ENCODE data around the gene LKAAEAR1.

Gene LKAAEAR1

GRCh38 chr20:64047968-64048401, 36.2 kb downstream of the LKAAEAR1 start:
- DNase-seq (ENCODE audit: insufficient read length, low spot score) (no peak), FAIRE-seq (no peak)
- no peak for TF ChIP-seq POLR2A (IDR thresholded peaks at IDR 0.05; ENCODE audit: low read depth, low read length)

DNA sequence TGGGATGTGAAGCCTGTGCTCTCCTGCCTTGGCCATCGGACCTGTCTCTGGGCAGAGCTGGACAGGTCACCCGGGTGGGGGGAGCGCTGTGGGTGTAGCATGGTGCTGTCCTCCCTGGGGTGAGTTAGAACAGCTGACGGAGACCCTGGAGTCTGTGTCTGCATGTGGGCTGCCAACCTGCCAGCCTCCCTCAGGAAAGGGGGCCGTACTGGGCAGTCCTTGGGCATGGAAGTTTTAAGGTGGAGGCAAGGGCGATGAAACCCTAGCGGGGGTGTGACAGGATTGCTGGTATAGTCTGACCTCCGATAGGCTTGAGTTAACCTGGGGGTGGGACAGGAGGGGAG, 37.2 kb downstream of the LKAAEAR1 start:
- FAIRE-seq = no peak
- no peak for DNase-seq (ENCODE audit: insufficient read length, low spot score)
- TF ChIP-seq POLR2A (IDR thresholded peaks at IDR 0.05; ENCODE audit: low read depth, low read length) = no peak

DNA sequence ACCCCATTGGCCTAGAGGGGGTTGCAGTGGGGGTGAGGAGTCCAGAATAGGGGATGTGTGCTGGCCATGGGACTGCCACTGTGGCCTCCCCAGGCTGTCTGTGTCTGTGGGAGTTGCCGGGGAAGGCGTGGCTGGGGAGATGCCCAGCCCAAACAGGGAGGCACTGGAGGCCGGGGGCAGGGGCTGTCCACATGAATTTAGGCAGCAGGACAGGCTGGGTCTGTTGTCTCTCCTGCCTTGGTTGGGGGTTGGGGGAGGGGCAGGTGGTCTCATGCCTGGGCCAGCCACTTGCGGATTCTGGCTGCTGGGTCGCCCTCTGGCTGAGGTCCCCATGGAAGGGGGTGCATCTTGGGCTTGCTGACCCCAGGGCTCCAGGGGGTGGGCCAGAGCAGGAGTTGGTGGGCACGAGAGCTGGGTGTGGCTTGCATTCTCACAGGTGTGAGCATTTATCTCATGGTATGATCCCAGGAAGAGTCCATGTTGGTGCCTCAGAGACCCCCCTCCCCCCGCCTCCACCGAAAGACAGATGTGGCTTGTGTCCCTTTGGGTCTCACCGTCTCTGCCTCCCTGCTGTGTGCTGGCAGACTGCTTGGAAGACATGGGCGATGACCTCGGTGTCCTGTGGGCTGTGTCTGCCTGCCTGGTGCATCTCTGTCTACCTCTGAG, 38.7 kb downstream of the LKAAEAR1 start:
- TF ChIP-seq POLR2A (IDR thresholded peaks at IDR 0.05; ENCODE audit: low read depth, low read length) = no peak
- no peak for DNase-seq (ENCODE audit: insufficient read length, low spot score)
- no peak for FAIRE-seq

- peak; percentile 96 for DNase-seq (ENCODE audit: insufficient read length, low spot score)
- FAIRE-seq = no peak
- TF ChIP-seq POLR2A (IDR thresholded peaks at IDR 0.05; ENCODE audit: low read depth, low read length) = no peak
Measured at GRCh38 chr20:64044484-64045247, 39.5 kb downstream of the LKAAEAR1 start.

GRCh38 chr20:64043768-64044167, 40.4 kb downstream of the LKAAEAR1 start:
- FAIRE-seq = no peak
- TF ChIP-seq POLR2A (IDR thresholded peaks at IDR 0.05; ENCODE audit: low read depth, low read length) = no peak
- no peak for DNase-seq (ENCODE audit: insufficient read length, low spot score)

- TF ChIP-seq POLR2A (IDR thresholded peaks at IDR 0.05; ENCODE audit: low read depth, low read length) = no peak
- DNase-seq (ENCODE audit: insufficient read length, low spot score) (no peak), FAIRE-seq (no peak)
Measured at GRCh38 chr20:64042054-64042781, 42.0 kb downstream of the LKAAEAR1 start.

DNA sequence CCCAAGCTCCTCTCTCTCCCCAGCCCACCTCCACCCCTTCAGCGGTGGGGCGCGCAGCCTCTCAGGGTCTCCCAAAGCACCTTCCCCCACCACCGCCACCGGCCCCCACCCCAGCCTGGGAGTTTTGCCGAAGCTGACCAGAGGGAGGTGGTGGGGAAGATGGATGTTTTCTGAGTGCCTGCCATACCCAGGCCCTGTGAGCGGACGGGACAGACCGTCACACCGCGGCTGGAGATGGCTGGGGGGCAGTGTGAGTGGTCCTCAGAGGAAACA, 42.5 kb downstream of the LKAAEAR1 start:
- DNase-seq (ENCODE audit: insufficient read length, low spot score) (no peak), FAIRE-seq (no peak)
- no peak for TF ChIP-seq POLR2A (IDR thresholded peaks at IDR 0.05; ENCODE audit: low read depth, low read length)

- DNase-seq (ENCODE audit: insufficient read length, low spot score) = no peak
- TF ChIP-seq POLR2A (IDR thresholded peaks at IDR 0.05; ENCODE audit: low read depth, low read length) = no peak
- FAIRE-seq = no peak
Measured at GRCh38 chr20:64041040-64041780, 43.0 kb downstream of the LKAAEAR1 start.

- TF ChIP-seq POLR2A (IDR thresholded peaks at IDR 0.05; ENCODE audit: low read depth, low read length) = no peak
- DNase-seq (ENCODE audit: insufficient read length, low spot score) = no peak
- FAIRE-seq = no peak
Measured at GRCh38 chr20:64040231-64041039, 43.8 kb downstream of the LKAAEAR1 start.

DNA sequence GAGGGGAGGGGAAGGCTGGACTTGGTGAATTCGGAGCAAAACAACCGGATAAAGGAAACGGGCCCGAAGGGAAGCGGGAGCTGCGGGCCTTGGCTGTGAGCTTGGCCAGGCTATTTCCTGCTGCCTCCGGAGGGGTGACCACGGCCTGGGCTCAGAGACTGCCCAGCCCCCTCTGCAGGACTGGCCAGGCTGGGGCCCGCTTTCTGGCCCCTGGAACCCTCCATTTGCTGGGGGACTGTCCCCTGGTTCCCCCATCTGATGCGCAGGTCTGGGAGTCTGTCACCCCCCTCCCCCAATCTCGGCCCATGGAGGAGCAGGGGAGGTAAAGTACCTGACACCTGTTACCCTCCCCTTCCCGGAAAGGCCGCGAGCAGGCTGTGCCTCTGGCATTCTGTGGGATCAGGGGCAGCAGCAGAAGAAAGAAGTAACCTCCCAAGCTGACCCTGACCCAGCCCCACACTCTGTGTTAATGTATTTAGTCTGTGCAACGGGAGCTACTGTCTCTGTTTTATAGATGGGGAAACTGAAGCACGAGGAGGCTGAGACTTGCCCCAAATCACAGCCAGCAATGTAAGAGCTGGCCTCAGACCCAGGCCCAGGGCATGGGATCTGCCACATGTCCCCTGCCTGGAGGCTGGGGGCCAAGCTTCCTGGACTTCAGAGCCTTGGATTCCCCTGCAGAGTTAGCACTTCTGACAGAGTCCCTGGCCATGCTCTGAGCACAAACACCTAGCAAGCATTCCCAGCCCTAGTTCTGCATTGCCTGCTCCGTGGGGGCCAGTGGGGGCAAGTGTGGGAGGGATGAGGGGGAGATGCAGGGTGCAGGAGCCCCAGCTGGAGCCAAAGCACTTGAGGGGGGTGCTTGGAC, 44.7 kb downstream of the LKAAEAR1 start:
- TF ChIP-seq POLR2A (IDR thresholded peaks at IDR 0.05; ENCODE audit: low read depth, low read length) = no peak
- DNase-seq (ENCODE audit: insufficient read length, low spot score) (no peak), FAIRE-seq (no peak)

DNA sequence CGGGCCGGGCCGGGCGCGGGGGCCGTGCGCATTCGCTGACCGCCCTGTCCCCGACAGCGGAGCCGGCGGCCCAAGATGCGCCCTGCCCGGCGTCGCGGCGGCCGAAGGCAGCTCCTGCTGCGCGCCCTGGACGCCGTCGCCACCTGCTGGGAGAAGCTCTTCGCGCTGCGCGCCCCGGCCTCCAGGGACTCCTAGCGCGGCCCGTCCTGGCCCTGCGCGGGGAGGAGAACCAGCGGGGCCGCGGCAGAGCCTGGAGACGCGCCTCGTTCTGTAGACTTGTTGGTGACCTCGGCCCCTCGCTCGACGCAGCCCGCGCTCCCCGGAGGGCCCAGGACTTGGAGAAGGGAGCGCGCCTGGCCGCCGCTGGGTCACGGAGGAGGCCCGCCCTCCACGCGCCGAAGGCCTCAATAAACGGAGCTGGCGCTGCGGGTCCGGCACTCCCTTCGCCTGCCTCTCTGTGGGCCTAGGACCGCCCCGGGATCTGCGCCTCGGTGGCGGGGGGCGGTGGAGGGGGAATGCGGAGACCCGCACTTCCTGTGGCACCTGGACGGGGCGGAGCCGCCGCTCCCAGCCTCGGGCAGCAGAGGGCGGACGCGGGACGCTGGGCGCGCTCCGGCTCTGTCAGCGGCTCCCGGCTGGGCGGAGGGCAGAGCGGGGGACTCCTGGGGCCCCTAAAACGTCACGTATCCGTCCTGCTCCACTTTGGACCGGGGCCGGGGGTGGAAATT, 45.5 kb downstream of the LKAAEAR1 start:
- no peak for FAIRE-seq
- TF ChIP-seq POLR2A (IDR thresholded peaks at IDR 0.05; ENCODE audit: low read depth, low read length) = no peak
- peak; percentile 90 for DNase-seq (ENCODE audit: insufficient read length, low spot score)

GRCh38 chr20:64038224-64038564, 46.0 kb downstream of the LKAAEAR1 start:
- FAIRE-seq (no peak), DNase-seq (ENCODE audit: insufficient read length, low spot score) (no peak)
- TF ChIP-seq POLR2A (IDR thresholded peaks at IDR 0.05; ENCODE audit: low read depth, low read length) = no peak
